GM12865 (cell line): ENCODE measurements around the gene PLXNA1.

Source experiments
- DNase-seq: peaks from one replicate; pipeline ENCODE4 v3.0.0; 2010; ENCODE audit warnings: low read depth
- H3K4me3 ChIP-seq: 2 replicates; pipeline ENCODE4 v1.5.1; 2011; ENCODE audit warnings: mild to moderate bottlenecking, low read depth, low read length, control low read depth
- TF ChIP-seq, protein P1 (sequence below): IDR thresholded peaks from 2 replicates; pipeline ENCODE4 v1.5.1; 2011; ENCODE audit warnings: low read length, control low read depth, low read depth, inconsistent platforms; ENCODE audit not compliant: insufficient read depth; ENCODE audit errors: missing control alignments

Gene PLXNA1

GRCh38 chr3:127005864-127006500 lies 23.1 kb downstream of the PLXNA1 start:
- TF ChIP-seq, protein P1, sequence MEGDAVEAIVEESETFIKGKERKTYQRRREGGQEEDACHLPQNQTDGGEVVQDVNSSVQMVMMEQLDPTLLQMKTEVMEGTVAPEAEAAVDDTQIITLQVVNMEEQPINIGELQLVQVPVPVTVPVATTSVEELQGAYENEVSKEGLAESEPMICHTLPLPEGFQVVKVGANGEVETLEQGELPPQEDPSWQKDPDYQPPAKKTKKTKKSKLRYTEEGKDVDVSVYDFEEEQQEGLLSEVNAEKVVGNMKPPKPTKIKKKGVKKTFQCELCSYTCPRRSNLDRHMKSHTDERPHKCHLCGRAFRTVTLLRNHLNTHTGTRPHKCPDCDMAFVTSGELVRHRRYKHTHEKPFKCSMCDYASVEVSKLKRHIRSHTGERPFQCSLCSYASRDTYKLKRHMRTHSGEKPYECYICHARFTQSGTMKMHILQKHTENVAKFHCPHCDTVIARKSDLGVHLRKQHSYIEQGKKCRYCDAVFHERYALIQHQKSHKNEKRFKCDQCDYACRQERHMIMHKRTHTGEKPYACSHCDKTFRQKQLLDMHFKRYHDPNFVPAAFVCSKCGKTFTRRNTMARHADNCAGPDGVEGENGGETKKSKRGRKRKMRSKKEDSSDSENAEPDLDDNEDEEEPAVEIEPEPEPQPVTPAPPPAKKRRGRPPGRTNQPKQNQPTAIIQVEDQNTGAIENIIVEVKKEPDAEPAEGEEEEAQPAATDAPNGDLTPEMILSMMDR = no peak
- H3K4me3 ChIP-seq = no peak overlapping the region
- no peak for DNase-seq

DNA sequence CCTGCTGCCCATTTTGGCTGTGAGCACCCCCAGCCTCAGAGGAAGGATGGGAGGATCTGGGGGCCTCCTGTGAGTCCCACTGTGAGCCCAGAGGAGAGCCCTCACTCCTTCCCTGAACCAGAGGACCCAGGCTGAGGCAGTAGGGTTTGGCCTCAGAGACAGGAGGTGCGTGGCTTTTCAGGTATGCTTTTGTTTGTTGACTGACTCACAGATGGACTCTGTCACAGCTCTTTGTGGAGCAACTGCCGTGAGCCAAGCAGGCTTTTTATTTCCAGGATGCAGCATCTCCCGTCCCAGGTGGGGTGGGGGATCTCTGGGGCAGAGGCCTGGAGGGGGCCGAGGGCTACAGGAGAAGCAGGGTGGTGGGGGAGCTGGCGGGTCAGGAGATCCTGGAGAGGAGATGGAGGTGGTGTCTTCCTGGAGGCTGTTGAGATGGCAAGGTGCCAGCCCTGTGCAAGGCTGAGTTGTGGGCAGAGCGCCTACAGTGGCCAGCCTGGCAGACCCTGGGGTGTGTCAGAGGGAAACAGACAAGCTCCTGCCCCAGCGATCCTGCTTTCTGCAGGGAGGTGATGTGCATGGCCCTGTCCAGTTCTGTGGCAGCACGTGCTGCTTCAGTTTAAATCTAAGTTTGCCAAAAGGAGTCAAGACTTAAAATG lies 24.0 kb downstream of the PLXNA1 start:
- no peak for DNase-seq
- no peak overlapping the region for H3K4me3 ChIP-seq
- TF ChIP-seq, protein P1 = no peak

- H3K4me3 ChIP-seq = no peak overlapping the region
- no peak for DNase-seq
- TF ChIP-seq, protein P1 = no peak
Measured at GRCh38 chr3:127008236-127008635, 25.3 kb downstream of the PLXNA1 start.

DNA sequence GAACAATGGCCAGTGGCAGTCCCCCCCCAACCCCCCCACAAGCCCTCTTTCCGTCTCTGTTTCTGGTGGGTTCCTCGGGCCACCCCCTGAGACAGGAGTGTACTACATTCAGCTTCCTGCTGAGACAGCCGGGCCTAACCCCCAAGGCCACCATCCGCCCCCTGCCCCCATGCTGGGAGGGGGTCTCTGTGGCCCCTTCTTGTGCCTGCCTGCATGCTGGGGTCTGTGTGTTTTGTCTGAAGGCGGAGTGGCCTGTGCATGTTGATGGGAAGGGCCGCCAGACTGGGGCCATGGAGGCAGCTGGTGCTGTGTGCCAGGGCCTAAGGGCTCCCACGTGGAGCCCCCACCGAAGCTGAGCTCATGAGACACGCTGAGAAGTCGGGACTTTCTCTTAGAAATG lies 26.6 kb downstream of the PLXNA1 start:
- DNase-seq = no peak
- TF ChIP-seq, protein P1 = no peak

DNA sequence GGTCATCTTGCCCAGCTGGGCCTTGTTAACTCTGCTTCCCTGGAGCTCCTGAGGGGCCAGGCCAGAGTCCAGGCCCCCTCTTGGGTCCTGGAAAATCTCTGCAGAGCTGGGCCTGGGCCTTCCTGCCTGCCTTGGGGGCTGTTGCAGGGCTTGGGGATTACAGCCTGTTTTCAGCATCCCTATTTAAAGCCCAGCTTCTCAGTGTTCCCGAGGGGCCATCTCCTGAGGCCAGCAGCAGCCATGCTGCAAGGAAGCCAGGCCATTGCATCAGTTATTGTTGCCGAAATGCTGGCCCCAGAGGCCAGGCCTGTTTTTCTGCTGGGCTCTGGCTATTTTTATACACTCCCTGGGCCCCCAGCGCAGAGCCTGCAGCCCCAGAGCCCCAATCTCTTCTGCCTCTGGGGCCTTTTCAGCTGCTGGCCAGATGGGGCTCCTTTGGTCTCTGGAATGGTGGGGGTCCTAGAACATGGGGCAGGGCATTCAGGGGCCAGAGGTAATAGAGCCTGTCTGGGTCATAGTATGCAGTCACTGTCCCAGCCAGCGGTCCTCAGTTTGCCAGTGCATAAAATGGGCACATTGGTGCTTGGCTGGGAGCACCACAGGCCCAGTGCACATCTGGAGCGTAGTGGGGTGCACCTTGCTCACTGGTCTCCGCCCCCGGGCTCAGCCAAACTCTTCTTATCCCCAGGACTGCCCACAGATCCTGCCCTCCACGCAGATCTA lies 28.5 kb downstream of the PLXNA1 start:
- no peak for DNase-seq

More for the DNA sequence above, 26.6 kb downstream of the PLXNA1 start:
- H3K4me3 ChIP-seq = no peak overlapping the region

DNA sequence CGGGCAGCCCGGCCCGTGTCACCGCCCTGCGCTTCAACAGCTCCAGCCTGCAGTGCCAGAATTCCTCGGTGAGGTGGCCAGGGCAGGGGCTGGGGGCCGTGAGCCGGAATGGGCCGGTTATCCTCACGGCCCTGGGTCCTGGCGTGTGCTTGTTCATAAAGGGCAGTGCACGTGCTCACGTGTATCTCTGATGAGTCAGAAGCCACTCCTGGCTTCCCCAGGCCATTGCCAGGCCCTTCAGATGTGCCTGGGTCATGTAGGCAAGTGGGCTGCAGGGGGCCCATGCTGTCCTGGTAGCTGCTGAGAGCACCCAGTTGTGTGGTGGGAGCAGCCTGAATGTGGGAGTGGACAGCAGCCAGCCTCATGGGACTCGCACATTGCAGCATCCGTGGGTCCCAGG lies 29.2 kb downstream of the PLXNA1 start:
- no peak for DNase-seq
- TF ChIP-seq, protein P1 = no peak
- H3K4me3 ChIP-seq = no peak overlapping the region

More for the DNA sequence above, 28.5 kb downstream of the PLXNA1 start:
- H3K4me3 ChIP-seq = no peak overlapping the region
- TF ChIP-seq, protein P1 = no peak

GRCh38 chr3:127013181-127013580 lies 30.3 kb downstream of the PLXNA1 start:
- DNase-seq = no peak
- no peak overlapping the region for H3K4me3 ChIP-seq
- TF ChIP-seq, protein P1 = no peak
